ENCODE data around the gene MPPED2.

- TF ChIP-seq CTCF (IDR thresholded peaks at IDR 0.05), result no peak
- TF ChIP-seq POLR2A (IDR thresholded peaks at IDR 0.05), result no peak
- no peak for TF ChIP-seq EP300 (IDR thresholded peaks at IDR 0.05)
Measured at GRCh38 chr11:30380846-30381245, 205.3 kb downstream of the MPPED2 start.

All from tibial nerve (tissue), 4 donors.